ENCODE results near the gene OAS2.

- TF ChIP-seq MAX (IDR thresholded peaks at IDR 0.05; ENCODE audit: low read depth, low read length) (no peak), SPI1 (IDR thresholded peaks at IDR 0.05; ENCODE audit: borderline replicate concordance, insufficient read depth, low read depth, low read length) (no peak), YY1 (IDR thresholded peaks at IDR 0.05; ENCODE audit: low read depth, low read length) (no peak), NFYB (IDR thresholded peaks at IDR 0.05; ENCODE audit: insufficient read depth, low read depth, low read length) (no peak), ZBTB40 (IDR thresholded peaks at IDR 0.05; ENCODE audit: borderline replicate concordance) (no peak), TAF1 (IDR thresholded peaks at IDR 0.05; ENCODE audit: borderline replicate concordance, low read depth, low read length) (no peak), CTCF (IDR thresholded peaks at IDR 0.05 in 2 of 3, conservative IDR thresholded peaks at IDR 0.05 in 1 of 3; ENCODE audit: control insufficient read depth in 2 of 3, extremely low read depth in 1 of 3, insufficient read depth in 1 of 3, low read depth in 3 of 3, low read length in 3 of 3) (no peak), ZNF622 (IDR thresholded peaks at IDR 0.05) (no peak), POLR2AphosphoS5 (IDR thresholded peaks at IDR 0.05; ENCODE audit: low read length) (no peak), RFX5 (IDR thresholded peaks at IDR 0.05; ENCODE audit: low read depth, low read length) (no peak), REST (IDR thresholded peaks at IDR 0.05; ENCODE audit: low read depth, low read length) (no peak), POLR2A (IDR thresholded peaks at IDR 0.05; ENCODE audit: low read depth, low read length) (no peak)
Measured at GRCh38 chr12:112962561-112962960, 15.8 kb upstream of the OAS2 start.
